HepG2 (cell line): ENCODE measurements around the gene PLA1A. TPM values are rescaled to one million over a fixed set of nuclear protein-coding genes. Genes with fewer than 3 reads are reported as not detected.

Experiments
- ATAC-seq: fragments of 200-7000 bp; cut with Tn5 transposase; 3 replicates; pipeline ENCODE4 v1.9.1; 2020; ENCODE audit warnings: mild to moderate bottlenecking, moderate library complexity
- BruUV-seq: library from RNA; stranded (reverse); fragments of 400-500 nt; replicated peaks from 2 replicates; lab custom pipeline; 2021; lab: Mats Ljungman, UMichigan
- CTCF ChIA-PET: fragments of 300-600 bp; formaldehyde crosslinking; extraction: SDS; loops from one replicate; lab custom pipeline; 2021; ENCODE audit warnings: low total read pairs, inconsistent platforms, low intra/inter-chr PET ratio; lab: Yijun Ruan, JAX
- POLR2A ChIA-PET: fragments of 350-600 bp; sonication (Branson Sonifier 250); formaldehyde crosslinking; loops from one replicate; lab custom pipeline; 2020; ENCODE audit warnings: antibody characterized with exemption, inconsistent platforms; lab: Yijun Ruan, JAX
- DNase-seq: peaks from one replicate; pipeline ENCODE4 v3.0.0-alpha.2; 2015; ENCODE audit warnings: low spot score
- FAIRE-seq: peaks from 3 replicates; lab custom pipeline; 2011; peaks lifted over from hg19 to GRCh38; lab: Jason Lieb, UNC
- H2AFZ ChIP-seq: one replicate; pipeline ENCODE4 v1.6.1; 2011; ENCODE audit warnings: low read length, inconsistent platforms
- H3K27ac ChIP-seq: fragments of 300-600 bp; 3 replicates; pipeline ENCODE4 v1.8.0; 2011; ENCODE audit warnings: mixed run types, mild to moderate bottlenecking, mixed read lengths, low read length, inconsistent platforms; ENCODE audit not compliant: insufficient read depth; ENCODE audit errors: extremely low read length
- H3K27me3 ChIP-seq, 2 experiments: fragments of 200-600 bp in 1 of 2; 2 replicates in 1 of 2; 3 replicates in 1 of 2; pipeline versions ENCODE4 v1.6.0 to v1.8.0; 2011; ENCODE audit warnings: low read length in 2 of 2, mild to moderate bottlenecking in 2 of 2, moderate library complexity in 2 of 2, inconsistent platforms in 1 of 2; ENCODE audit not compliant: insufficient read depth in 2 of 2, control insufficient read depth in 1 of 2
- H3K36me3 ChIP-seq, 2 experiments: fragments of 200-600 bp in 1 of 2; replicated peaks in 1 of 2; 2 replicates in 1 of 2; 3 replicates in 1 of 2; pipeline versions ENCODE4 v1.5.1 to v1.8.0; 2011; ENCODE audit warnings: low read length in 2 of 2, inconsistent platforms in 1 of 2; ENCODE audit not compliant: insufficient read depth in 2 of 2, control insufficient read depth in 1 of 2
- H3K4me1 ChIP-seq: 2 replicates; pipeline ENCODE4 v1.5.1; 2012; ENCODE audit warnings: low read length, inconsistent platforms; ENCODE audit not compliant: insufficient read depth
- H3K4me2 ChIP-seq: 2 replicates; pipeline ENCODE4 v1.6.0; 2011; ENCODE audit warnings: low read depth, low read length, inconsistent platforms
- H3K4me3 ChIP-seq, 3 experiments: fragments of 200-600 bp in 1 of 3; sonication (generic), shearing (Covaris generic) in 1 of 3; replicated peaks in 1 of 3; 2 replicates each; pipeline ENCODE4 v1.5.1; 2011 to 2016; ENCODE audit warnings: low read length in 3 of 3, inconsistent platforms in 2 of 3, low read depth in 2 of 3, mild to moderate bottlenecking in 2 of 3, control low read depth in 1 of 3, mixed read lengths in 1 of 3; ENCODE audit not compliant: insufficient read depth in 1 of 3
- H3K79me2 ChIP-seq: one replicate; pipeline ENCODE4 v1.6.1; 2011; ENCODE audit warnings: low read length, inconsistent platforms; ENCODE audit not compliant: insufficient read depth
- H3K9ac ChIP-seq: 2 replicates; pipeline ENCODE4 v1.6.0; 2011; ENCODE audit warnings: mild to moderate bottlenecking, low read depth, low read length, inconsistent platforms; ENCODE audit not compliant: insufficient read depth
- H3K9me3 ChIP-seq: 2 replicates; pipeline ENCODE4 v1.5.1; 2012; ENCODE audit warnings: mild to moderate bottlenecking, low read length
- H4K20me1 ChIP-seq: 2 replicates; pipeline ENCODE4 v1.6.0; 2011; ENCODE audit warnings: inconsistent platforms, mild to moderate bottlenecking, low read length, moderate library complexity; ENCODE audit not compliant: insufficient read depth
- CBX1 ChIP-seq: IDR thresholded peaks from one replicate; pipeline ENCODE4 v1.6.1; 2016; ENCODE audit warnings: antibody characterized with exemption, low read depth
- FOXO1 ChIP-seq: sonication (generic); formaldehyde crosslinking; IDR thresholded peaks from 2 replicates; pipeline ENCODE4 v1.4.0; 2020; ENCODE audit warnings: missing genetic modification reagents
- HNF4G ChIP-seq, 2 experiments: sonication (generic) in 1 of 2; formaldehyde crosslinking in 1 of 2; IDR thresholded peaks; 2 replicates each; pipeline versions ENCODE4 v1.4.0 to v1.6.1; 2011 to 2020; ENCODE audit warnings: borderline replicate concordance in 2 of 2, low read depth in 2 of 2, mild to moderate bottlenecking in 2 of 2, low read length in 1 of 2, missing genetic modification reagents in 1 of 2, moderate library complexity in 1 of 2
- JDP2 ChIP-seq: sonication (generic); formaldehyde crosslinking; IDR thresholded peaks from 2 replicates; pipeline ENCODE4 v1.8.1; 2022; ENCODE audit warnings: missing genetic modification reagents, borderline replicate concordance
- ZBTB3 ChIP-seq: sonication (generic); formaldehyde crosslinking; IDR thresholded peaks from 2 replicates; pipeline ENCODE4 v1.4.0; 2020; ENCODE audit warnings: low read depth, mild to moderate bottlenecking, moderate library complexity, missing genetic modification reagents, borderline replicate concordance
- WGBS: methylation state at CpG from one replicate; pipeline ENCODE4 v1.1.6; 2017; ENCODE audit warnings: low lambda C conversion rate; 5-methylcytosine and 5-hydroxymethylcytosine counted together
- in situ Hi-C: cut with HindIII; loops from 2 replicates; pipeline ENCODE4 v1.10.0; 2017; ENCODE audit warnings: low pct_unique_long_range_greater_than_20kb; ENCODE audit not compliant: extremely low pct_ligation_motif_present
- intact Hi-C: fragments of 100-400 bp; cut with micrococcal nuclease; formaldehyde crosslinking; loops from one replicate; pipeline ENCODE4 v1.10.0; 2022; ENCODE audit not compliant: unreplicated experiment
- polyA plus RNA-seq, 8 experiments: library from polyadenylated mRNA; depleted of rRNA in 3 of 8; stranded (reverse) in 7 of 8; unstranded in 1 of 8; fragments of >200 nt; fragmentation: Illumina TruSeq in 4 of 8; extraction: Trizol in 4 of 8; gene quantifications; 2 replicates each; pipeline versions ENCODE4 v1.2.1 to v1.2.3, GENCODE V29; 2011 to 2016; ENCODE audit warnings: low read depth in 4 of 8, missing spikeins in 1 of 8, mixed read lengths in 1 of 8; ENCODE audit not compliant: insufficient read depth in 1 of 8
- total RNA-seq, 5 experiments: library from RNA; depleted of rRNA; stranded (reverse); fragments of >200 nt; fragmentation: Illumina TruSeq; extraction: Trizol; gene quantifications; 2 replicates each; pipeline ENCODE4 v1.2.3, GENCODE V29; 2016; ENCODE audit warnings: low read depth in 1 of 5
- TF ChIP-seq, protein P1 (sequence below): sonication (generic); formaldehyde crosslinking; IDR thresholded peaks from 2 replicates; pipeline ENCODE4 v1.8.1; 2022; ENCODE audit warnings: low read depth, mild to moderate bottlenecking, missing genetic modification reagents
- TF ChIP-seq, protein P2 (sequence below): sonication (generic); formaldehyde crosslinking; IDR thresholded peaks from 2 replicates; pipeline ENCODE4 v1.5.1; 2020; ENCODE audit warnings: mild to moderate bottlenecking, missing genetic modification reagents, borderline replicate concordance

Gene PLA1A
- total and polyA plus RNA-seq, 2 of the 13 experiments (the other 11 are each of a cell fraction or from before 2014, with no cell fraction given), result 0.11 to 0.18 TPM

DNA sequence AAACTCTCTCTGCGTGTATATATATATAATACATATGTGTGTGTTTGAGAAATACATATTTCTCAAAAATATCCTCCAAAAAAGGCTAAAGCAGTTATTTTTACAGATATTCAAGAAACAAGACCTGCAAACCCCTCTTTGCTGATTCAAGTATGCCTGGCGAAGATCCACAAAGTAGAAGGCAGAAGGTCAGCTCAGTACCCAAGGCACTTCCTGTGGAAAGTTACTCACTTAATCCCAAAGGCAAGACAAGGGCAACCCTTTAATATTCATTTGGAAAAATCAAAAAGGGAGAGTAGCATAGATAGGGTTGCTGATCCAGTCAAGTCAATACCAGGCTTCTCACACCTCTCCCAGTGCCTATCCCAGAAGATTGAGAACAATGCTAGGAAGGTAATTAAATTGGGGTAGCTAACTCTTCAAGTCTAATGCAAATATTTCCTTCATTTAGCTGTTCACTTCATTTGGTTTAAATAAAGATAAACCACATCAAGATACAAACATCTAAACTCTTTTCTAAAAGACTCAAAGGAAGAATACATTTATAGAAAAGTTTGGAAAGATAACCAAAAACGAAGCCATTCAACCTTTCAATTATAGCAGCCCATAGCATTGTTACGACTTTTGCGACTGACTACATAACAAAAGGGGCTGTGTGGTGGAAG is 72.4 kb downstream of the PLA1A start:
- Histone ChIP-seq H3K9me3 (no peaks in the 10 kb centered on the region), H3K36me3 (peaks cover 4 to 26% of the 10 kb centered on the region in 2 experiments; a peak in 4 of 5 replicates), H3K79me2 (no peaks in the 10 kb centered on the region), H3K27ac (no peak overlapping the region), H3K27me3 (no peaks in the 10 kb centered on the region), H3K4me1 (no peaks in the 10 kb centered on the region), H2AFZ (no peak overlapping the region), H3K9ac (no peak overlapping the region), H4K20me1 (no peaks in the 10 kb centered on the region), H3K4me3 (no peak overlapping the region), H3K4me2 (no peak overlapping the region)
- FAIRE-seq, result no peak
- in situ Hi-C loops, result no loop called here
- ChIA-PET POLR2A (no interaction called here), CTCF (no interaction called here)
- WGBS, result 97% methylated on average over 5 of the region's 5 CpGs
- no peak for ATAC-seq
- intact Hi-C loops, result no loop called here
- no peak for DNase-seq
- BruUV-seq, result no TSS peak
- no peak for TF ChIP-seq CBX1
- TF ChIP-seq, protein P1, sequence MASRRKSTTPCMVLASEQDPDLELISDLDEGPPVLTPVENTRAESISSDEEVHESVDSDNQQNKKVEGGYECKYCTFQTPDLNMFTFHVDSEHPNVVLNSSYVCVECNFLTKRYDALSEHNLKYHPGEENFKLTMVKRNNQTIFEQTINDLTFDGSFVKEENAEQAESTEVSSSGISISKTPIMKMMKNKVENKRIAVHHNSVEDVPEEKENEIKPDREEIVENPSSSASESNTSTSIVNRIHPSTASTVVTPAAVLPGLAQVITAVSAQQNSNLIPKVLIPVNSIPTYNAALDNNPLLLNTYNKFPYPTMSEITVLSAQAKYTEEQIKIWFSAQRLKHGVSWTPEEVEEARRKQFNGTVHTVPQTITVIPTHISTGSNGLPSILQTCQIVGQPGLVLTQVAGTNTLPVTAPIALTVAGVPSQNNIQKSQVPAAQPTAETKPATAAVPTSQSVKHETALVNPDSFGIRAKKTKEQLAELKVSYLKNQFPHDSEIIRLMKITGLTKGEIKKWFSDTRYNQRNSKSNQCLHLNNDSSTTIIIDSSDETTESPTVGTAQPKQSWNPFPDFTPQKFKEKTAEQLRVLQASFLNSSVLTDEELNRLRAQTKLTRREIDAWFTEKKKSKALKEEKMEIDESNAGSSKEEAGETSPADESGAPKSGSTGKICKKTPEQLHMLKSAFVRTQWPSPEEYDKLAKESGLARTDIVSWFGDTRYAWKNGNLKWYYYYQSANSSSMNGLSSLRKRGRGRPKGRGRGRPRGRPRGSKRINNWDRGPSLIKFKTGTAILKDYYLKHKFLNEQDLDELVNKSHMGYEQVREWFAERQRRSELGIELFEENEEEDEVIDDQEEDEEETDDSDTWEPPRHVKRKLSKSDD (CRISPR knock-in tag), result no peak
- no peak for TF ChIP-seq ZBTB3
- TF ChIP-seq, protein P2, sequence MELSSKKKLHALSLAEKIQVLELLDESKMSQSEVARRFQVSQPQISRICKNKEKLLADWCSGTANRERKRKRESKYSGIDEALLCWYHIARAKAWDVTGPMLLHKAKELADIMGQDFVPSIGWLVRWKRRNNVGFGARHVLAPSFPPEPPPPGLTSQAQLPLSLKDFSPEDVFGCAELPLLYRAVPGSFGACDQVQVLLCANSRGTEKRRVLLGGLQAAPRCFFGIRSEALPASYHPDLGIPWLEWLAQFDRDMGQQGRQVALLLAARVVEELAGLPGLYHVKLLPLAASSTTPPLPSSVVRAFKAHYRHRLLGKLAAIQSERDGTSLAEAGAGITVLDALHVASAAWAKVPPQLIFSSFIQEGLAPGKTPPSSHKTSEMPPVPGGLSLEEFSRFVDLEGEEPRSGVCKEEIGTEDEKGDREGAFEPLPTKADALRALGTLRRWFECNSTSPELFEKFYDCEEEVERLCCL (CRISPR knock-in tag), result no peak
- no peak for TF ChIP-seq HNF4G (IDR thresholded peaks at IDR 0.05; ENCODE audit: borderline replicate concordance, low read depth, low read length)
- TF ChIP-seq HNF4G (CRISPR knock-in tag; IDR thresholded peaks at IDR 0.05; ENCODE audit: borderline replicate concordance, low read depth), result no peak
- TF ChIP-seq FOXO1, result no peak
- no peak for TF ChIP-seq JDP2 (CRISPR knock-in tag)
